GM19372 (cell line): ENCODE data around the gene WNT9A.
"Not testable (repeated sequence)": the region's sequence is repeated elsewhere in the genome, so short reads cannot be mapped to it uniquely, and the experiment has no call there.

Experiments used
- ATAC-seq: cut with Tn5 transposase; IDR thresholded peaks from one replicate; pipeline ENCODE4 v1.9.1; 2021; ENCODE audit warnings: mild to moderate bottlenecking, low read depth, moderate library complexity; ENCODE audit not compliant: unreplicated experiment

WNT9A gene

DNA sequence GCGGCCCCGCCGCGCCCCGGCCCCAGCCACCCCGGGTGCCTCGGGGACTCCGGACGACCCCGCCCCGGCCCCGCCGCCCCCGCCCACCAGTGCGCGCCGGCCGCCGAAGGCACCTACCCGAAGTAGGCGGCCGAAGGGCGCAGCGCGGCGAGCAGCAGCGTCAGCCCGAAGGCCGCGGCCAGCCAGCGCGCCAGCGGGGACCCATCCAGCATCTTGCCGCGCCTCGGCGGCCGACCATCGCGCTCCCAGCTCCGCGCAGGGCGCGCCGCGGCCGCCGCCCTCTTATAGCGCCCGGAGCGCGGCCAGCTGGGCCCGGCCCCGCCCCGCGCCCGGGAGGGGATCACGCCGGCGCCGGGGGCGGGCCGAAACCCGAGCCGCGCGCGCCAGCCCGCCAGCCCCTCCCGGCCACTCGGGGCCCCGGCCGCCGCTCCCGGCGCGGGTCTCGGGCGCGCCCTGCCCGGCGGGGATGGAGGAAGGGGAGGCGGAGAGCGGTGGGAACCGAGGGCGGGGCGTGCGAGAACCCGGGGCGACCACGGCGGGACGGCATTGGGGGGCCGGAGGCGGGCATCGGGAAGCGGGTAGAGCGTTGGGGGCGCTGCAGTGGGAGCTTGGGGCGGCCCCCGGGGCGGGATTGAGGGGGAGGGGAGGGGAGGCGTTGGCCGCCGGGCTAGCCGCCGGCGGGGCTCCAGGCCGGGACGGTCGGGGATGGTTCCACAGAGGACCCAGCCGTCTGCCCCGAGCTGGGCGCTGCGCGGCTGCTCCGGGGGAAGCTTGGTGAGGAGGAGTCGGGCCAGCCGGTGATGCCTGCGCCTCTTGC is at the start of gene WNT9A:
Gene WNT9A (minus strand): TSS at position 257 of the 817 bp plus-strand sequence. CDS start 45 bp downstream, at position 212.
- ATAC-seq = peak; percentile 58

- no peak for ATAC-seq
These were observed 48.6 kb upstream of the WNT9A start for GRCh38 chr1:227996187-227996950.

DNA sequence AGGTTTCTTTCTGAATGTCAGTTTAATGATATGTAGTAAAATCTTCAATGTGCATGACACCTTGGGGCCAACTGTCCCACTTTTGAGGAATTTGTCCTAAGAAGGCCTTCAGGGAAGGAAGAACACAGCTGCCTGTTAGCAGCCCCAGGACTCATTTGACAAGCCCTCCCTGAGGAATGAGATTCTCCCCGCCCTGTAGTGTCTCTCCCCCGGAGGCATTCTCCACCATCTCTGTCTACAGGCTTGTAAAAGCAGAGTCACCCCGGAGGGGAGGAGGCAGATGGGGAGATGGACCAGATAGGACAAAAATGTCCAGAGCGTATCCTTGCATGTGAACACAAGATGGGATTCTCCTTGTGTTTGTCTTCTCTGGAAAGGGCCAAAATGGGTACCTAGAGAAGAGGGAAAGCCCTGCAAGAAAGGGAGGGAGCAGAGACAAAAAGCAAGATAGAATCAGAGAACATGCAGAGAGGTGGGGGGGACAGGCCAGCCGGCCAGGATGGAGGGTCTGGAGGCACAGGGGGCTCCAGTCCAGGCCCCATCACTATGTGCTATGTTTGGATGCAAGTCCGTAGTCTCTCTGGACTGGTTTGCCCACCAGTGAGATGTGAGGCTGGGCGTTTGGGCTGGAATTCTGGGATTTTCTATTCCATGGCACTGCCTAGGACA is 47.0 kb upstream of the WNT9A start:
- no peak for ATAC-seq

DNA sequence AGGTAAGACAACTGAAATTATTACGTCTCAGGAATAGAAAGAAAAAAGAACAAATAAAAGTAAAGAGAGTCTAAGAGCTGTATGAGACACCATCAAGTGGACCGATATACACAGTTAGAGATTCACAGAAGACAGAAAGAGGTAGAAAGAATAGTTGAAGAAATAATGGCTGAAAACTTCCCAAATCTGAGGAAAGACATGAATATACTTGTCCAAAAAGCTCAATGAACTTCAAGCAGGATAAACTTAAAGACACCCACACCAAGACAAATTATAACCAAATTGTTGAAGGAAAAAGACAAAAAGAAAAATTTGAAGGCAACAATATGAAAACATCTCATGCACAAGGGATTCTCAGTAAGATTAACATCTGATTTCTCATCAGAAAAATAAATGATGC is 39.4 kb upstream of the WNT9A start:
- ATAC-seq = no peak

DNA sequence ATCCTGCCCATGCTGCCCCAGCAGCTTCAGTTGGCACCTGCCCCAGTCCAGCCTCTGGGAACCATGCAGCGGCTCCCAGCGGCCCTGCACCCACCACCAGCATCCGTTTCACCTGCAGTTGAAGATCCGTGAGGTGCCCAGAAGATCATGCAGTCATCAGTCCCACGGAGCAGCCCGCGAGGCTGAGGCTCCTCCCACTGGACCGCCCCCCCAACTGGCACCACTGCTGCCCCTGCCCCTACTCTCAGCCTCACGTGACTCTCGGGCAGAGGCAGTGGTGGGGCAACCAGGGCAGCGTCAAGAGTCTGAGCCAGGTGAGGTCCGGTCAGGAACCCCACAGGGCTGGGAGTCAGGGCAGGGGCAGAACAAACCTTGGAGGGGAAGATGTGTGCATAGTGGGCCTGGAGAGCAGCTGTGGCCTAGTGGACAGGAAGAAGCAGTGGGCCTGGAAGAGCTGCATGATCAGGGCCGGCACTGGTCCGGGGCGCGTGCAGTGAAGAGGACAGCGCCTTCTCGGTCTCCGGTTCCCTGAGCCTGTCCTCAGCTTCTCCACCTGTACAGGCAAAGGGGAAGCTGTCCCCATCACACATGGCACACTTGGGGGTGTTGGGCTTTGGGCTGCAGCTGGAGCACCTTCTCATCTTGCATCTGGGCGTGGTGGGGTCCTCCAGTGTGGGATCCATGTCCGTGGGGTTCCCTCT is 28.0 kb upstream of the WNT9A start:
- ATAC-seq = not testable (repeated sequence)

GRCh38 chr1:227973724-227974288 is 26.1 kb upstream of the WNT9A start:
- ATAC-seq = not testable (repeated sequence)

GRCh38 chr1:227972843-227973374 is 25.2 kb upstream of the WNT9A start:
- not testable (repeated sequence) for ATAC-seq

DNA sequence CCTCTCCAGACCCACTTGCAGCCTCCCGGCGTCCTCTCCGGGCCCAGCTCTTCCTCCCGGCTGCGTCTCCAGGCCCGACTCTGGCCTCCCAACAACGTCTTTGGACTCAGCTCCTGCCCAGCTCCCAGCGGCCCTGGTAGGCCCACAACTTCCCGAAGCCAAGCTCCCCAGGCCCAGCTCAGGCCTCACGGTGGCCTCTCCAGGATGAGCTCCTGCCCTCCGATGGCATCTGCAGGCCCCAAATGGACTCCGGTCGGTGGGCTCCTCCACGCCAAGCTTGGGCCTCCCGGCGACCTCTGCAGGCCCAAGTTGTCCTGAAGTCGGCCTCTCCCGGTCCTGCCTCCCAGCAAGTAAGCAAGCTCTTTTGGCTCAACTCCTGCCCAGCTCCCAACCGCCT is 24.5 kb upstream of the WNT9A start:
- ATAC-seq = not testable (repeated sequence)

- not testable (repeated sequence) for ATAC-seq
These were observed 24.0 kb upstream of the WNT9A start for GRCh38 chr1:227971643-227972282.

DNA sequence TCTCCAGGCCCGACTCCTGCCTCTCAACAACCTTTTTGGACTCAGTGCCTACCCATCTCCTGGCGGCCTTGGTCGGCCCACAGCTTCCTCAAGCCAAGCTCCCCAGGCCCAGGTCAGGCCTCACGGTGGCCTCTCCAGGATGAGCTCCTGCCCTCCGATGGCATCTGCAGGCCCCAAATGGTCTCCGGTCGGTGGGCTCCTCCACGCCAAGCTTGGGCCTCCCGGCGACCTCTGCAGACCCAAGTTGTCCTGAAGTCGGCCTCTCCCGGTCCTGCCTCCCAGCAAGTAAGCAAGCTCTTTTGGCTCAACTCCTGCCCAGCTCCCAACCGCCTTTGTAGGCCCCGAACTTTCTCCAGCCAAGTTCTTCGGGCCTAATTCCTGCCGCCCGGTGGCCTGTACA is 23.5 kb upstream of the WNT9A start:
- ATAC-seq = not testable (repeated sequence)

- not testable (repeated sequence) for ATAC-seq
These were observed 22.6 kb upstream of the WNT9A start for GRCh38 chr1:227970076-227970995.

DNA sequence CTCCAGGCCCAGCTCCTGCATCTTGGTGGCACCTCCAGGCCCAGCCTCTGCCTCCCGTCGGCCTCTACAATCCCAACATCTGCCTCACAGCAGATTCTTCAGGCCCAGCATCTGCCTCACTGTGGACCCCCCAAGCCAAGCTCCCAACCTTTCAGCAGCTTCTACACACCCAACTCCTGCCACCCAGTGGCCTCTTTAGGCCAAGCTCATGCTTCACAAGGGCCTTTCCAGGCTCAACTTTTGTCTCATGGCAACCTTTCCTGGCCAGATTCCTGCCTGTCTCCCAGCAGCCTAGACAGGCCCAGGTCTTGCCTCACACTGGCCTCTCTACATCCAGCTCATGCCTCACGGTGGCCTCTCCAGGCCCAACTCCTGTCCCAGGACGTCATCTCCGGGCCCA is 20.1 kb upstream of the WNT9A start:
- ATAC-seq = not testable (repeated sequence)

DNA sequence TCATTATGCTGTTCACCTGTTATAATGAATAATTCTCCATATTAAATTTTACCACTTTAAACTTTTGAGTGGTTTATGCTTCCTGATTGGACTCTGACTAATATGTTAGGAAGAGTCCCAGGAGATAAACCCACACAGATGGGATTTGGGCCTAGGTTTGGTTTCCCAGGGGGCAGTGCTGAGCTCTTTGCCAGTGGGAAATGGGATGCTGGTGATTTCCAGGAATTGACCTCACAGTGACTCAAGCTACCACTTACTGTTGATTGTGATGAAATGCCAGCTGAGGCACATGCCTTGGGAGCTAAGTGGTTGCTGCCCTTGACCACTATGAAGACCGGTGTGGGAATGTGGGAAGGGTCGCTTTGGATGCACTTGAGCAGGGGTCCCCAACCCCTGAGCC is 19.0 kb upstream of the WNT9A start:
- ATAC-seq = not testable (repeated sequence)

DNA sequence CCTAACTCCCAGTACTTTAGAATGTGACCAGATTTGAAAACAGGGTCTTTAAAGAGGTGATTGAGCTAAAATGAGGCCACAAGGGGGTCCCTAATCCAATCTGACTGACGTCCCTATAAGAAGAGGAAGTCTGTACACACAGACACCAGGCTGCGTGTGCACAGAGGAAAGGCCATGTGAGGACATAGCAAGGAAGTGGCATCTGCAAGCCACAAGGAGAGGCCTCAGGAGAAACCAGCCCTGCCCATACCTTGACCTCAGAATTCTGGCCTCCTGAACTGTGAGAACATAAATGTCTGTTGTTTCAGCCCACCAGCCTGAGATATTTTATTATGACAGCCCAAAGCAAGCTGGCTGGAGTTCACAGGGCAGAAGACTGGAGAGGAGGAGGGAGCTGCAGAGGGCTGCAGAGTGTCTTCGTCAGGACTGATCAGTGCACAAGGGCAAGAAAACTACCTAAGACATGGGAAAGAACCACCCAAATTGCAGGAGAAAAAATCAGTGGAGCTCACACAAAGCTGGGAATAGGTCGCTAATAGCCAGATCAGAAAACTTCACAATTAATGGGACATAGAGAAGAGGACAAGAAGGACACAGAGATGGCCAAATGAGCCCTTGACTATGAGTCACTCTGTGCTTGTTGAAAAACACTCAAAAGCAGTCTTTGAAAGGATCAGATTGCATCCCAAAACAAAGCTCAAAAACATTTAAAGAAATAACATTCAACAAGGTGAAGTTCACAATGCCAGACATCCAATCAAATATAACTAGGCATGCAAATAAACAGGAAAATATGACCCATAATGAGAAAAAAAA is 14.1 kb upstream of the WNT9A start:
- ATAC-seq = no peak

DNA sequence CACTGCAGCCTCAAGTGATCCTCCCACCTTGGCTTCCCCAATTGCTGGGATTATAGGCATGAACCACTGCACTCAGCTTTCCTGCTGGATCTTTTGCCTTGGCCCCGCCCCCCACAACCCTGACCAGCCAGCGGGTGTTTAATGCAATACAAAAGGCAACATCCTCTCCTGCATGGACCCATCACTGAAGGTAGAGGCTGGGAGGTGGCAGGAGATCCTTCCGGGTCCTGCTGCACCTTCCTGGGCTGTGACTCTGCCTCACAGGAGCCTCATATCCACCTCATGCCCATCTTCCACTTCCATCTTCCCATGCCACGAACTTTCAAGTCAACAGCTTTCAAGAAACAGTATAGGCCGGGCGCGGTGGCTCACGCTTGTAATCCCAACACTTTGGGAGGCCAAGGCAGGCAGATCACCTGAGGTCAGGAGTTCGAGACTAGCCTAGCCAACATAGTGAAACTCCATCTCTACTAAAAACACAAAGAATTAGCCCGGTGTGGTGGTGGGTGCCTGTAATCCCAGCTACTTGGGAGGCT is 11.7 kb upstream of the WNT9A start:
- no peak for ATAC-seq

DNA sequence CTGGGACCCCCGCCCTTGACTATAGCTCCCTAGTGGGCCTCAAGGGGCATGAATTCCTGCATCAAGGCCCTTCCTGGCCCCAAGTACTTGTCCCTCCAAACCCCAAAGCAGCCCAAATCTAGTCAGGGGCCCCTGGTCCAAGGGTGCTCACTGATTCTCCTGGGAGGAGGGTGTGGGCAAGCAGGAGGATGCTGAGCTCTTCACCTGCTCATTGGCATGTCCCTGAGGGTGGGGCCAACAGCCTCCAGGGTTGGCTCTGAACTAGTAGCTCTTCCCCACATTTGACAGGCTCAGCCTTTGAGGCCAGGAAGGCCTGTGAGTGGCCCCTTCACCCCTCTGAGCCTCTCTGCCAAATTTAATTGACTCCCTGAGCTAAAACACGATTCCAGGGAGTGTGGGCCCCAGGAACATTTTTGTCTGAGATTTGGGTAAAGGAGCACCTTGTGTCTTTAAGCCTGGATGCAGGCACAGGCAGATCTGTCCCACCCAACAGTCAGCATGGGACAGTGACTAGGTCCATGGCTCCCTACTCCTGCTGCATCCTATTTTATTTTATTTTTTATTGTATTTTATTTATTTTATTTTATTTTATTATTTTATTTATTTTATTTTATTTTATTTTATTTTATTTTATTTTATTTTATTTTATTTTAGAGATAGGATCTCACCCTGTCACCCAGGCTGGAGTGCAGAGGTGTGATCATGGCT is 11.0 kb upstream of the WNT9A start:
- ATAC-seq = no peak

DNA sequence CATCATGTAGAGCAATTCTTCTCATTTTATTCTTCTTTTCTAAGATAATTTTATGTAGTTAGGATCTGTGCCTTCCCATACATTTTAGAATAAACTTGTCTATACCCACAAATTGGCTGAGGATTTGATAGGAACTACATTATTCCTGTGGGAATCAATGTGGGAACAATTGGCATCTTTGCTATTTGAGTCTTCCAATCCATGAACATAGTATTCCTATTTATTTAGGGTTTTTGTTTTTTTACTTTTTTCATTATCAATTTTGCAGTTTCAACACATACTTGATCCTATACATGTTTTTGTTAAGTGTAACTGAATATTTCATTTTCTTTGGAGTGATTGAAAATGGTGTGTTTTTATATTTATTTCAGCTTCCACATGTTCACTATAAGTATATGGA is 8.1 kb upstream of the WNT9A start:
- ATAC-seq = no peak
